B cell (primary cell): Measurements from ENCODE around the gene ALOX5AP. TPM values are rescaled to one million over a fixed set of nuclear protein-coding genes. Genes with fewer than 3 reads are reported as not detected.

Experiments used
- ATAC-seq: fragments of 200-7000 bp; cut with Tn5 transposase; one replicate; pipeline ENCODE4 v1.10.0; 2021; ENCODE audit warnings: low read depth, mild to moderate bottlenecking, moderate number of reproducible peaks, moderate library complexity
- CTCF ChIA-PET: fragments of 350-600 bp; sonication (Branson Sonifier 250); formaldehyde crosslinking; loops from one replicate; lab custom pipeline; 2021; ENCODE audit warnings: antibody characterized with exemption, inconsistent platforms; lab: Charles Lee
- POLR2A ChIA-PET: fragments of 350-600 bp; sonication (Branson Sonifier 250); formaldehyde crosslinking; loops from one replicate; lab custom pipeline; 2021; ENCODE audit warnings: antibody characterized with exemption; lab: Charles Lee
- DNase-seq: peaks from one replicate; pipeline ENCODE4 v3.0.0; 2013
- H2AFZ ChIP-seq: 2 replicates; pipeline ENCODE4 v1.6.1; 2012; ENCODE audit warnings: mild to moderate bottlenecking, low read depth, low read length; ENCODE audit not compliant: insufficient read depth, poor library complexity, severe bottlenecking
- H3K27ac ChIP-seq, 2 donors: 1 replicate in 1 of 2; 2 replicates in 1 of 2; pipeline ENCODE4 v1.5.1; 2012 to 2013; ENCODE audit warnings: low read length in 2 of 2, mild to moderate bottlenecking in 2 of 2, moderate library complexity in 1 of 2
- H3K27me3 ChIP-seq, 4 experiments: fragments of 200-600 bp in 1 of 4; sonication (generic) in 1 of 4; replicated peaks in 1 of 4; 1 replicate in 2 of 4; 2 replicates in 2 of 4; pipeline versions ENCODE4 v1.6.1 to v1.7.0; 2013 to 2016; ENCODE audit warnings: low read length in 3 of 4, mild to moderate bottlenecking in 2 of 4, mixed read lengths in 1 of 4, moderate library complexity in 1 of 4; ENCODE audit not compliant: insufficient read depth in 4 of 4, control insufficient read depth in 3 of 4; ENCODE audit errors: control extremely low read depth in 1 of 4
- H3K36me3 ChIP-seq, 2 experiments: replicated peaks in 1 of 2; 1 replicate in 1 of 2; 2 replicates in 1 of 2; pipeline versions ENCODE4 v1.6.1 to v1.7.1; 2013; ENCODE audit warnings: low read length in 1 of 2; ENCODE audit not compliant: insufficient read depth in 2 of 2, control insufficient read depth in 1 of 2; ENCODE audit errors: control extremely low read depth in 1 of 2, extremely low read depth in 1 of 2
- H3K4me1 ChIP-seq, 2 donors: fragments of 200-600 bp in 1 of 2; sonication (generic) in 1 of 2; 1 replicate in 1 of 2; 2 replicates in 1 of 2; pipeline versions ENCODE4 v1.5.1 to v1.6.1; 2013 to 2017; ENCODE audit warnings: low read length in 2 of 2; ENCODE audit not compliant: control insufficient read depth in 2 of 2, insufficient read depth in 2 of 2
- H3K4me2 ChIP-seq: replicated peaks from 2 replicates; pipeline ENCODE3; 2012; ENCODE audit warnings: mild to moderate bottlenecking, low read depth, low read length; ENCODE audit not compliant: poor library complexity, severe bottlenecking
- H3K4me3 ChIP-seq, 5 experiments: fragments of 200-600 bp in 1 of 5; sonication (generic) in 1 of 5; 1 replicate in 3 of 5; 2 replicates in 2 of 5; pipeline versions ENCODE4 v1.5.1 to v1.7.0; 2011 to 2016; ENCODE audit warnings: low read length in 4 of 5, mild to moderate bottlenecking in 4 of 5, low read depth in 2 of 5, control low read depth in 1 of 5, moderate library complexity in 1 of 5; ENCODE audit not compliant: insufficient read depth in 1 of 5; ENCODE audit errors: control extremely low read depth in 1 of 5, extremely low read depth in 1 of 5
- H3K79me2 ChIP-seq: fragments of 200-600 bp; sonication (generic); one replicate; pipeline ENCODE4 v1.6.0; 2016; ENCODE audit warnings: low read length; ENCODE audit not compliant: control insufficient read depth, insufficient read depth
- H3K9ac ChIP-seq: fragments of 200-600 bp; sonication (generic); 2 replicates; pipeline ENCODE4 v1.6.1; 2017; ENCODE audit warnings: mild to moderate bottlenecking, low read length, moderate library complexity
- H3K9me3 ChIP-seq, 3 donors: one replicate each; pipeline versions ENCODE4 v1.6.1 to v1.7.1; 2013; ENCODE audit warnings: low read length in 2 of 3; ENCODE audit not compliant: control insufficient read depth in 2 of 3, insufficient read depth in 1 of 3; ENCODE audit errors: control extremely low read depth in 1 of 3
- H4K20me1 ChIP-seq: 2 replicates; pipeline ENCODE4 v1.6.0; 2012; ENCODE audit warnings: mild to moderate bottlenecking, low read length; ENCODE audit not compliant: insufficient read depth, control insufficient read depth, poor library complexity, severe bottlenecking
- H3K27ac Mint-ChIP-seq: one replicate; pipeline ENCODE4 v1.8.0; 2021; ENCODE audit warnings: mixed read lengths
- H3K27me3 Mint-ChIP-seq: one replicate; pipeline ENCODE4 v1.8.0; 2021; ENCODE audit warnings: mixed read lengths
- H3K4me1 Mint-ChIP-seq: one replicate; pipeline ENCODE4 v1.8.0; 2021; ENCODE audit warnings: mixed read lengths
- H3K4me3 Mint-ChIP-seq: one replicate; pipeline ENCODE4 v1.8.0; 2021; ENCODE audit warnings: mixed read lengths
- H3K9me3 Mint-ChIP-seq: one replicate; pipeline ENCODE4 v1.8.0; 2022; ENCODE audit warnings: mixed read lengths; ENCODE audit not compliant: insufficient read depth
- CTCF ChIP-seq: fragments of 200-600 bp; IDR thresholded peaks from one replicate; pipeline ENCODE4 v1.8.0; 2022; ENCODE audit warnings: antibody characterized with exemption, mild to moderate bottlenecking
- EZH2 ChIP-seq: IDR thresholded peaks from 2 replicates; pipeline ENCODE4 v1.6.1; 2012; ENCODE audit warnings: borderline replicate concordance, low read depth, mild to moderate bottlenecking, moderate library complexity, low read length; ENCODE audit not compliant: insufficient read depth, poor library complexity, severe bottlenecking
- WGBS: methylation state at CpG from one replicate; pipeline ENCODE4 v1.1.5; 2013; ENCODE audit warnings: missing lambda C conversion rate; ENCODE audit not compliant: insufficient coverage; 5-methylcytosine and 5-hydroxymethylcytosine counted together
- intact Hi-C: fragments of 100-400 bp; cut with micrococcal nuclease; formaldehyde crosslinking; loops from one replicate; pipeline ENCODE4 v1.10.0; 2022
- polyA plus RNA-seq: library from polyadenylated mRNA; depleted of rRNA; stranded (reverse); fragments of >200 nt; gene quantifications from 2 replicates; pipeline ENCODE4 v1.2.3, GENCODE V29; 2012
- total RNA-seq, 2 donors: library from RNA; stranded (reverse); fragments of 120-200 nt in 1 of 2; gene quantifications; 1 replicate in 1 of 2; 2 replicates in 1 of 2; pipeline versions ENCODE4 v1.2.3 to v1.2.4, GENCODE V29; 2013 to 2022

ALOX5AP gene
- total and polyA plus RNA-seq, 2 donors (not counting 1 experiment from before 2014, with no cell fraction given) = 81.4 to 87.5 TPM

GRCh38 chr13:30792285-30793000, 57.1 kb downstream of the ALOX5AP start:
- Histone ChIP-seq H4K20me1 (no peaks in the 10 kb centered on the region), H3K27me3 (no peaks in the 10 kb centered on the region), H3K4me2 (no peak overlapping the region), H3K4me3 (no peak overlapping the region), H3K9me3 (no peaks in the 10 kb centered on the region), H3K9ac (no peak overlapping the region), H2AFZ (no peak overlapping the region), H3K36me3 (no peaks in the 10 kb centered on the region), H3K79me2 (no peaks in the 10 kb centered on the region), H3K27ac (no peak overlapping the region), H3K4me1 (peaks cover 0 to 11% of the 10 kb centered on the region in 2 donors)
- CTCF ChIA-PET = interaction anchor here (0.7 to 1.2 kb wide), 4 partner anchors 10 to 660 kb away, joined by 3 to 4 read pairs (median 3); no protein-coding TSS in a partner anchor
- Mint-ChIP-seq H3K4me3 (no peak overlapping the region), H3K4me1 (peaks cover 15% of the 10 kb centered on the region), H3K27ac (no peak overlapping the region), H3K9me3 (no peaks in the 10 kb centered on the region), H3K27me3 (no peaks in the 10 kb centered on the region)
- DNase-seq (no peak), ATAC-seq (no peak)
- TF ChIP-seq EZH2 (no peak), CTCF (no peak)
- intact Hi-C loops = no loop called here
- POLR2A ChIA-PET = no interaction called here
- 85% methylated on average over 10 of the region's 12 CpGs for WGBS

DNA sequence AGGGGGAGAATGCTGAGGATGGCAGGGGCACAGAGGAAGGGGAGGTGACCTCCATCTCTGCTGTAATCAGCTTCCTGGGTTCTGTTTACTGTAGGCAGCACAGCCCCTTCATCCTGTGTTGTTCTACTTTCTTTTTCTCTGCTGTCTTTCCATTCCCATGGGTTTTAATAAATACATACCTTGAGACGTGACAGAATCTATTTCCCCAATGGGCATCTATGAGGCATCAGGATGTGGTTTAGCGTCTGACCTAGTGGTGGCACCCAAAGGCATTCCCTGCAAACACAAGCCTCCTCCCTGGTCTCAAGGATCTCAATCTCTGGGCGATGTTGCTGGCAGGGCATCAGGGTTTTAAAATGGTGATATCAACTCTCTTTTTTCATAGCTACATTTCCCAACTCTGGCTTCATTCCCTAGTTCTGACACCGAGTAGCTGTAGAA, 60.8 kb downstream of the ALOX5AP start:
- no peak overlapping the region for H3K27ac ChIP-seq
- peaks cover 0 to 11% of the 10 kb centered on the region in 2 donors for H3K4me1 ChIP-seq
- peak; percentile 36 for ATAC-seq
- no peaks in the 10 kb centered on the region for H3K9me3 ChIP-seq
- no peak overlapping the region for H3K4me2 ChIP-seq
- H3K27ac Mint-ChIP-seq = no peak overlapping the region
- H3K9me3 Mint-ChIP-seq = no peaks in the 10 kb centered on the region
- no peak for DNase-seq
- peak overlapping the region; percentile 7 for H3K4me3 Mint-ChIP-seq
- H3K79me2 ChIP-seq = no peaks in the 10 kb centered on the region
- no peak overlapping the region for H3K9ac ChIP-seq
- WGBS = 80% methylated on average over 1 of the region's 4 CpGs
- ChIA-PET POLR2A (no interaction called here), CTCF (interaction anchor here (0.6 to 1.6 kb wide), 7 partner anchors 9 to 663 kb away, joined by 3 to 8 read pairs (median 3); no protein-coding TSS in a partner anchor)
- no peak overlapping the region for H2AFZ ChIP-seq
- peaks cover 15% of the 10 kb centered on the region for H3K4me1 Mint-ChIP-seq
- no peak overlapping the region for H3K4me3 ChIP-seq
- no peaks in the 10 kb centered on the region for H3K27me3 ChIP-seq
- H3K36me3 ChIP-seq = no peaks in the 10 kb centered on the region
- intact Hi-C loops = no loop called here
- H3K27me3 Mint-ChIP-seq = no peaks in the 10 kb centered on the region
- no peaks in the 10 kb centered on the region for H4K20me1 ChIP-seq
- TF ChIP-seq EZH2 = no peak
